CD4-positive, CD25-positive, alpha-beta regulatory T cell (primary cell): ENCODE data around the gene C1QTNF7. TPM values are rescaled to one million over a fixed set of nuclear protein-coding genes. Genes with fewer than 3 reads are reported as not detected.

Experiments
- ATAC-seq, 2 donors: fragments of 150-1000 bp; cut with Tn5 transposase; one replicate each; pipeline ENCODE4 v1.10.0; 2021; ENCODE audit warnings: low read depth in 2 of 2, moderate number of reproducible peaks in 2 of 2, moderate library complexity in 1 of 2
- DNase-seq, 3 donors: peaks; one replicate each; pipeline versions ENCODE4 v3.0.0 to v3.0.0-alpha.2; 2012 to 2022; ENCODE audit warnings: mixed read lengths in 1 of 3
- H3K27ac ChIP-seq: one replicate; pipeline ENCODE4 v1.7.0; 2013; ENCODE audit warnings: mild to moderate bottlenecking, low read length; ENCODE audit not compliant: insufficient read depth, poor library complexity, severe bottlenecking
- H3K27me3 ChIP-seq: one replicate; pipeline ENCODE4 v1.7.0; 2013; ENCODE audit warnings: low read length; ENCODE audit not compliant: control insufficient read depth, insufficient read depth
- H3K36me3 ChIP-seq: one replicate; pipeline ENCODE4 v1.7.0; 2013; ENCODE audit warnings: mild to moderate bottlenecking, low read length, moderate library complexity; ENCODE audit not compliant: control insufficient read depth, insufficient read depth
- H3K4me1 ChIP-seq: 2 replicates; pipeline ENCODE4 v1.7.0; 2013; ENCODE audit warnings: mild to moderate bottlenecking, low read length; ENCODE audit not compliant: insufficient read depth, control insufficient read depth, poor library complexity, severe bottlenecking
- H3K4me3 ChIP-seq: one replicate; pipeline ENCODE4 v1.7.0; 2013; ENCODE audit warnings: low read depth, mild to moderate bottlenecking, low read length, moderate library complexity
- H3K9me3 ChIP-seq, 2 experiments: 1 replicate in 1 of 2; 2 replicates in 1 of 2; pipeline ENCODE4 v1.7.0; 2013; ENCODE audit warnings: low read length in 2 of 2, mild to moderate bottlenecking in 1 of 2, moderate library complexity in 1 of 2; ENCODE audit not compliant: control insufficient read depth in 2 of 2
- H3K27ac Mint-ChIP-seq, 3 donors: one replicate each; pipeline ENCODE4 v1.8.0; 2020 to 2022; ENCODE audit warnings: mild to moderate bottlenecking in 3 of 3, mixed read lengths in 3 of 3, moderate library complexity in 2 of 3
- H3K27me3 Mint-ChIP-seq: one replicate; pipeline ENCODE4 v1.8.0; 2022; ENCODE audit warnings: mild to moderate bottlenecking, mixed read lengths
- H3K36me3 Mint-ChIP-seq: one replicate; pipeline ENCODE4 v1.8.0; 2020; ENCODE audit warnings: mixed read lengths
- H3K4me1 Mint-ChIP-seq, 4 donors: one replicate each; pipeline ENCODE4 v1.8.0; 2020 to 2022; ENCODE audit warnings: mixed read lengths in 4 of 4, mild to moderate bottlenecking in 1 of 4
- H3K4me3 Mint-ChIP-seq, 4 donors: one replicate each; pipeline ENCODE4 v1.8.0; 2020 to 2022; ENCODE audit warnings: mild to moderate bottlenecking in 4 of 4, mixed read lengths in 4 of 4, moderate library complexity in 3 of 4
- H3K9me3 Mint-ChIP-seq, 7 donors: one replicate each; pipeline ENCODE4 v1.8.0; 2020 to 2022; ENCODE audit warnings: mixed read lengths in 7 of 7, mild to moderate bottlenecking in 3 of 7, moderate library complexity in 2 of 7
- polyA plus RNA-seq, 4 donors: library from polyadenylated mRNA; unstranded; fragments of 300-500 nt; fragmentation: Illumina TruSeq; gene quantifications; one replicate each; pipeline ENCODE4 v1.2.3, GENCODE V29; 2021
- total RNA-seq: library from RNA; stranded (reverse); gene quantifications from one replicate; pipeline ENCODE4 v1.2.3, GENCODE V29; 2022

Gene C1QTNF7
- total and polyA plus RNA-seq, 5 donors from 2014 or later: not detected

DNA sequence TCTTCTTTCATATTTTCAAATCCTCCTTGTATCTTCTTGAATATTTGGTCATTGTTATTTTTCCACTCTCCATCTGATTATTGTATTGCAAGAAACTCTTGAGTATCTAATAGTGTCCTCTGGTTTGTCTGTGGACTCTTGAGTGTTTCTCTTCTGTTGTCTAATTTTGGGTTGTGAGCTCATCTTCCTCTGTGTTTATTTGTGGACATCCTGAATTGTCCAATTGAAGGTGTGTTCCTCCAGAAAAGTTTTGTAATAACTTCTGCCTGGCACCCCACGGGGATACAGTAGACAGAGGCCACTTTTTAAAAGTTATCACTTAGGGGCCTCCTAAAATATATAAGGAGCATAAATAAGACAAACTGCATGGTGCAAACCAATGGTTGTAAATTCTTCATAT, 38.8 kb downstream of the C1QTNF7 start:
- ATAC-seq: no peak

DNA sequence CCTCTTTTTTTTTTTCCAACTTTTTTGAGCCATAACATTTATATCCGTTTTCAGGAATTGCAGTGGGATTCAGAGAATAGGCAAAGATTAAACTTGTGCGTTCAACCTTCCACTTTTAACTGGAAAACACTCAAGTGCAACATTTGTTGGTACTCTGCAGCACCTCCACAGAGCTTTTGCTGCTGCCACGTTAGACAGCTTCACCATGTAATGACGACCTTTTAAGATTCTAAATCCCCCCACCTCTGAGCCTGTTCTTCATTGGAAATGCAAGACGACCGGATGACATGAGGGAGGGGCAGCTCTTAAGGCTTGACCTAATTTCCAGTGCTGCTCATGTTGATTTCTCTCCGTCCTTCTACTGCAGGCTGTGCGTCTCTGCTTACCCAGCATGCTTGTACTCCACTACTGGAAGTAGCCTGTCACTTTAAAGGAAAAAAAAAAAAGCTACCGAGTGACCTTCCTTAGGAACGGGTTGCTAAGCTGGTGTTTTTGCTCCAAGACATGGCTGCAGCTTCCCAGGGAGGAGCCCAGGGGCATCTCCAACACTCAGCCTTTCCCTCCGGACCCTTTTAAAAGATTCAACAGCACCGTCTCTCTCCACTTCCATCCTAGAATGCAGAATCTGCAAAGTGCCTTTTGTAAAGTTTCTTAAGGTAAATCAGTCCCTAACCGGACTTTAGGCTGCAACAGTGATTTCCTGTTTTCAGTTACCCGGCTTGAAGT, 41.7 kb downstream of the C1QTNF7 start, which contains the start of gene CC2D2A:
Gene CC2D2A, plus strand, starts transcription at position 481 of the 726 bp plus-strand sequence. CDS start 6,051 bp downstream, outside the sequence.
- Histone ChIP-seq H3K27ac (no peak within 1 kb of the TSS), H3K9me3 (no peaks in the 10 kb centered on the region), H3K27me3 (no peaks in the 10 kb centered on the region), H3K36me3 (no peaks in the 10 kb centered on the region), H3K4me3 (peak within 1 kb of the TSS; percentile 58), H3K4me1 (peaks cover 13% of the 10 kb centered on the region)
- H3K9me3 Mint-ChIP-seq: no peaks in the 10 kb centered on the region
- H3K4me1 Mint-ChIP-seq: peaks cover 4 to 20% (median 4%) of the 10 kb centered on the region in 4 donors
- no peaks in the 10 kb centered on the region for H3K36me3 Mint-ChIP-seq
- peaks cover 6% of the 10 kb centered on the region for H3K27me3 Mint-ChIP-seq
- ATAC-seq (peak in 1 of 2 donors; percentile 42), DNase-seq (peak in 1 of 3 donors; percentile 49)
- H3K4me3 Mint-ChIP-seq: peak within 1 kb of the TSS in 3 of 4 donors; percentile 64 to 77 (median 64)
- peak within 1 kb of the TSS in 1 of 3 donors; percentile 20 for H3K27ac Mint-ChIP-seq

More for the DNA sequence above, 38.8 kb downstream of the C1QTNF7 start:
- Histone ChIP-seq H3K4me1 (peaks cover 13% of the 10 kb centered on the region), H3K4me3 (no peak overlapping the region), H3K36me3 (no peaks in the 10 kb centered on the region), H3K27me3 (no peaks in the 10 kb centered on the region), H3K9me3 (no peaks in the 10 kb centered on the region), H3K27ac (no peak overlapping the region)
- Mint-ChIP-seq H3K36me3 (no peaks in the 10 kb centered on the region), H3K27me3 (no peaks in the 10 kb centered on the region), H3K27ac (no peak overlapping the region), H3K4me1 (peaks cover 2 to 20% (median 4%) of the 10 kb centered on the region in 4 donors), H3K4me3 (no peak overlapping the region), H3K9me3 (no peaks in the 10 kb centered on the region)
- DNase-seq: no peak

DNA sequence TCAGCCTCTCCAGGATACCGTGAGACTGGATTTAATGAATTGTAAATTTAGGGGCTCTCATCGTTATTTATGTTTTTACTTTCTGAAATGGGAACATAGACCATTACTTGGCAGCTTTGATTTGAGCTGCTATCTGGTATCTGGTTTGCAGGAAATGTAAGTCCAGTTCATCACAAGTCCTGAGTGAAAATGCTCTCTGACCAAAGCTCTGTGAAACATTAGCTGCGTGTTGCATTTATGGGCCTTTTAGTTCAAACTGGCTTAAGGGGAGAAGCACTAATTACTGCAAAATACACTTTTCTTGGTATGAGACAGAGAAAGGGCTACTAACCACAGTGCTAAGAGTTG, 42.3 kb downstream of the C1QTNF7 start:
- no peaks in the 10 kb centered on the region for H3K36me3 Mint-ChIP-seq
- H3K4me1 Mint-ChIP-seq: peaks cover 4 to 20% (median 4%) of the 10 kb centered on the region in 4 donors
- H3K36me3 ChIP-seq: no peaks in the 10 kb centered on the region
- H3K9me3 ChIP-seq: no peaks in the 10 kb centered on the region
- peaks cover 13% of the 10 kb centered on the region for H3K4me1 ChIP-seq
- H3K4me3 ChIP-seq: peak overlapping the region; percentile 58
- peak in 1 of 3 donors; percentile 10 for DNase-seq
- H3K27me3 Mint-ChIP-seq: peaks cover 6% of the 10 kb centered on the region
- no peak overlapping the region for H3K27ac ChIP-seq
- H3K9me3 Mint-ChIP-seq: no peaks in the 10 kb centered on the region
- H3K27ac Mint-ChIP-seq: peak overlapping the region in 1 of 3 donors; percentile 20
- H3K4me3 Mint-ChIP-seq: peak overlapping the region in 3 of 4 donors; percentile 64 to 77 (median 64)
- no peak for ATAC-seq
- H3K27me3 ChIP-seq: no peaks in the 10 kb centered on the region

DNA sequence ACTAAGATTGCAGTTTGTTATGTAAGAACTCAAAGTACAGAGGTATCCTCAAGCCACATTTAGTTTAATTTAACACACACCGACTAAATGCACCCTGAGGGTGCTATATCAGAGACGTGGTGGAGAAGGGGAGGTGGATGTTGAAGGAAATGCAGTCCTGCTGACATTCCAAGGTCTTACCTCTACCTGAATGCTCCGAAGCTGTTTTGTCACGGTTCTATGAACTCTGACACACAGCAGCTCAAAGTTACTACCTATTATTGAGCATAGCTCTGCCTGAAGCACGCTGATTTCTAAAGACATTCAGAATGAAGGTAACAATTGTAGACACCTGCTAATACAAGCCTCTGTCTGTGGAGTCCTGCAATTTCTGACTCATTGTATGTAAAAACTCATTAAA, 48.6 kb downstream of the C1QTNF7 start:
- Histone ChIP-seq H3K36me3 (no peaks in the 10 kb centered on the region), H3K9me3 (no peaks in the 10 kb centered on the region), H3K27me3 (no peaks in the 10 kb centered on the region), H3K4me1 (no peaks in the 10 kb centered on the region), H3K27ac (no peak overlapping the region), H3K4me3 (no peak overlapping the region)
- DNase-seq: no peak
- Mint-ChIP-seq H3K4me3 (no peak overlapping the region), H3K9me3 (peaks cover 0 to 2% (median 0%) of the 10 kb centered on the region in 7 donors), H3K27me3 (peaks cover 6% of the 10 kb centered on the region), H3K4me1 (peaks cover 0 to 2% (median 0%) of the 10 kb centered on the region in 4 donors), H3K36me3 (no peaks in the 10 kb centered on the region), H3K27ac (no peak overlapping the region)
- ATAC-seq: no peak

DNA sequence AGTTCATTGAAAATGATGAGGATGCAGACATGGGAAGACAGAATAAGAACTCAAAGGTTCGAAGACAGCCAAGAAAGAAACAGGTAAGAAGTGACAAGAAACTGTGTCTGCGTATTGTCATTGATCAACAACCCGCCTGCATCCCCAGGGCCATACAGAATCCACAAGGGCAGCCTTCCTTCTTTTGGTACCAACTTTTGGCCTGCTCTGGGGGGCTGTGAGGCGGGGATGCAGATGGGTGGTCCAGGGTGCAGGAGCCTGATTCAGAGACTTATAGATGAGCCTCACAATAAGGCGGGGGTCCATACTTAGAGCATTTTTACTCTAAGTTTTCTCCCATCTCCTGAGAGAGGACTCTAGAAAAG, 50.9 kb downstream of the C1QTNF7 start:
- no peak overlapping the region for H3K27ac Mint-ChIP-seq
- no peaks in the 10 kb centered on the region for H3K36me3 Mint-ChIP-seq
- ATAC-seq (no peak), DNase-seq (no peak)
- no peak overlapping the region for H3K4me3 Mint-ChIP-seq
- H3K4me3 ChIP-seq: no peak overlapping the region
- peaks cover 4% of the 10 kb centered on the region for H3K27me3 Mint-ChIP-seq
- H3K9me3 Mint-ChIP-seq: peaks cover 0 to 6% (median 0%) of the 10 kb centered on the region in 7 donors
- H3K4me1 Mint-ChIP-seq: no peaks in the 10 kb centered on the region
- H3K27me3 ChIP-seq: no peaks in the 10 kb centered on the region
- H3K4me1 ChIP-seq: no peaks in the 10 kb centered on the region
- H3K36me3 ChIP-seq: no peaks in the 10 kb centered on the region
- H3K9me3 ChIP-seq: no peaks in the 10 kb centered on the region
- no peak overlapping the region for H3K27ac ChIP-seq

DNA sequence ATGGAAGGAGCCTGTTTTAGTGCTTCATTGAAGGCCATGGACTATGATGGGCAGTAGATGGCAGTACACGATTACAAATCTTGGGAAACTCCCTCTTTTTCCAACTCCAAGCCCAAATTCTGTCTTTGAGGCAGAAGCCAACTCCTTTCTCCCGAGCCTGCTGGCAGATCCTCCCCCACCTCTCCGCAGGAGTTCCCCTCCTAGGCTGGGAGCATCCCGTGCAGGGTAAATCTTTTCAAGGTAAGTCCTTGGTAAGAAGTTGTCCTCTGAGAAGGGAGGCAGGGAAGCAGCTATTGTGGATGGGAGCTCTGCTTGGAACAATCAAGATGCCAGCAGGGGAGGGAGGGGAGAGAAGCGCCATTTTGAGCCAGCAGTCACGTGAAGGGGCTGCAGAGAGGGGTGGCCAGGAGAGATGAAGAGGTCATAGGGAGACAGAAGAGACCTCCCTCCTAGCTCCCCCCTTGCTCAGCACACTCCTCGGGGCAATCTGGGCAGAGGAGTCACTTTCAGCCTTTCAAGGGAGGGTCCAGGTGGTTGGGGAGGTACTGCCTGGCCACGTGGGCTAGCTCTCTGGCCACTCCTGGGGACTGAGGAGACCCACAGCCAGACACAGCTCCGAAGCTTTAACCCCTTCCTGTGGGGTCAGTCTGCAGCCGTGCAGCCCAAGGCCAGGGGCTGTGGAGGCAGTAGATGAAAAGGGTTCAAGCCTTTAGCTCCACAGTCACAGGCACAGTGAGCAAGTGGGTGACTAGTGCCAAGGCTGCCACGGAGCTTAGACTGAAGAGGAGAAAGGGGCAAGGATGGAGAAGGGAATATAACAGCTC, 51.5 kb downstream of the C1QTNF7 start:
- H3K27me3 Mint-ChIP-seq: no peaks in the 10 kb centered on the region
- H3K4me1 ChIP-seq: no peaks in the 10 kb centered on the region
- H3K36me3 ChIP-seq: no peaks in the 10 kb centered on the region
- no peak overlapping the region for H3K27ac Mint-ChIP-seq
- no peaks in the 10 kb centered on the region for H3K36me3 Mint-ChIP-seq
- H3K27ac ChIP-seq: no peak overlapping the region
- no peaks in the 10 kb centered on the region for H3K4me1 Mint-ChIP-seq
- H3K9me3 Mint-ChIP-seq: peaks cover 0 to 7% (median 1%) of the 10 kb centered on the region in 7 donors
- no peak overlapping the region for H3K4me3 ChIP-seq
- no peak for ATAC-seq
- H3K9me3 ChIP-seq: no peaks in the 10 kb centered on the region
- DNase-seq: peak in 1 of 3 donors; percentile 24
- no peaks in the 10 kb centered on the region for H3K27me3 ChIP-seq
- no peak overlapping the region for H3K4me3 Mint-ChIP-seq

DNA sequence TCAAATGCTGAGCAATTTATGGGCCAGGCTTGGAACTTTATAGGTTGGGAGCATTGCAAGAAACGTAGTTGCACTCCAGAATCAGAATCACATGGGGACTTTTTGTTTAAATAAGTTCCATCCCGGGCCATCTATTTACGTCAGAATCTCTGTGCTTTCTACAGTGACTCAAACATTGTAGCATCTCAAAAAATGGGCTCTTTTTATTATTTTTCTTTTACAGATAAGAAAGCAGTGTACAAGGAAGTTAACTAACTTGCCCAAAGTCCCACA, 52.0 kb downstream of the C1QTNF7 start:
- Mint-ChIP-seq H3K27ac (no peak overlapping the region), H3K36me3 (no peaks in the 10 kb centered on the region), H3K4me3 (no peak overlapping the region), H3K27me3 (no peaks in the 10 kb centered on the region), H3K9me3 (peaks cover 0 to 8% (median 1%) of the 10 kb centered on the region in 7 donors), H3K4me1 (no peaks in the 10 kb centered on the region)
- DNase-seq: no peak
- H3K27ac ChIP-seq: no peak overlapping the region
- no peak for ATAC-seq
- no peaks in the 10 kb centered on the region for H3K4me1 ChIP-seq
- H3K36me3 ChIP-seq: no peaks in the 10 kb centered on the region
- H3K27me3 ChIP-seq: no peaks in the 10 kb centered on the region
- no peak overlapping the region for H3K4me3 ChIP-seq
- H3K9me3 ChIP-seq: no peaks in the 10 kb centered on the region
